SK-N-SH treated with all-trans-retinoic acid at 6 μM for 48 hours (cell line): ENCODE measurements around the gene PLCH2.

Experiments
- ARNTL ChIP-seq: fragments of 450-650 bp; formaldehyde crosslinking; IDR thresholded peaks from 2 replicates; pipeline ENCODE4 v1.5.0; 2020; ENCODE audit warnings: low read depth, mild to moderate bottlenecking, moderate library complexity, borderline replicate concordance
- CREB5 ChIP-seq: fragments of 250-450 bp; sonication (Bioruptor Pico); IDR thresholded peaks from 2 replicates; pipeline ENCODE4 v1.5.1; 2020; ENCODE audit warnings: low read depth, mild to moderate bottlenecking, moderate library complexity
- CSRNP3 ChIP-seq: fragments of 250-450 bp; sonication (Bioruptor Pico); IDR thresholded peaks from 2 replicates; pipeline ENCODE4 v1.5.1; 2021; ENCODE audit warnings: mild to moderate bottlenecking, moderate library complexity
- OSR1 ChIP-seq: fragments of 250-450 bp; sonication (Bioruptor Pico); IDR thresholded peaks from 2 replicates; pipeline ENCODE4 v1.8.0; 2022; ENCODE audit warnings: moderate library complexity, mild to moderate bottlenecking, inconsistent platforms
- PATZ1 ChIP-seq: fragments of 250-450 bp; sonication (Bioruptor Pico); IDR thresholded peaks from 2 replicates; pipeline ENCODE4 v1.8.0; 2020; ENCODE audit warnings: mild to moderate bottlenecking, moderate library complexity, borderline replicate concordance
- RARB ChIP-seq: fragments of 250-450 bp; sonication (Bioruptor Pico); IDR thresholded peaks from 2 replicates; pipeline ENCODE4 v1.8.0; 2021; ENCODE audit warnings: mild to moderate bottlenecking, moderate library complexity
- TCF4 ChIP-seq: fragments of 250-450 bp; sonication (Bioruptor Pico); IDR thresholded peaks from 2 replicates; pipeline ENCODE4 v1.8.0; 2021; ENCODE audit warnings: mild to moderate bottlenecking, moderate library complexity, borderline replicate concordance
- TOX ChIP-seq: fragments of 250-450 bp; sonication (Bioruptor Pico); IDR thresholded peaks from 2 replicates; pipeline ENCODE4 v1.8.0; 2021; ENCODE audit warnings: mild to moderate bottlenecking, moderate library complexity, borderline replicate concordance
- TSHZ2 ChIP-seq: fragments of 250-450 bp; sonication (Bioruptor Pico); IDR thresholded peaks from 2 replicates; pipeline ENCODE4 v1.5.0; 2020; ENCODE audit warnings: mild to moderate bottlenecking, moderate library complexity
- ZFP30 ChIP-seq: fragments of 450-650 bp; formaldehyde crosslinking; IDR thresholded peaks from 2 replicates; pipeline ENCODE4 v1.5.0; 2022; ENCODE audit warnings: mild to moderate bottlenecking, moderate library complexity
- ZNF70 ChIP-seq: fragments of 450-650 bp; formaldehyde crosslinking; IDR thresholded peaks from 2 replicates; pipeline ENCODE4 v1.5.0; 2020; ENCODE audit warnings: mild to moderate bottlenecking, moderate library complexity
- ZNF8 ChIP-seq: fragments of 450-650 bp; formaldehyde crosslinking; IDR thresholded peaks from 2 replicates; pipeline ENCODE4 v1.5.0; 2020; ENCODE audit warnings: mild to moderate bottlenecking, moderate library complexity

GRCh38 chr1:2465371-2466269 lies 10.5 kb upstream of the PLCH2 start:
- TF ChIP-seq RARB (CRISPR knock-in tag) (no peak), OSR1 (CRISPR knock-in tag) (no peak), PATZ1 (no peak), TCF4 (CRISPR knock-in tag) (no peak), TOX (CRISPR knock-in tag) (no peak), CREB5 (no peak), ZNF8 (CRISPR knock-in tag) (no peak), CSRNP3 (no peak), ZNF70 (no peak), ARNTL (CRISPR knock-in tag) (no peak), ZFP30 (no peak), TSHZ2 (CRISPR knock-in tag) (no peak)
